Trophoblast cell (in vitro differentiated cells and primary cell): ENCODE data around the gene UVRAG.
A peak's percentile ranks its signal among the peaks of the same experiment; 100 is the strongest.

ENCODE experiments used
- DNase-seq, 2 donors: peaks; one replicate each; pipeline ENCODE4 v3.0.0-alpha.2; 2016
- H2AFZ ChIP-seq: 2 replicates; pipeline ENCODE4 v1.6.1; 2013; ENCODE audit warnings: low read length, moderate library complexity, mild to moderate bottlenecking; ENCODE audit not compliant: insufficient read depth, poor library complexity
- H2AK5ac ChIP-seq: 2 replicates; pipeline ENCODE4 v1.6.1; 2013; ENCODE audit warnings: mild to moderate bottlenecking, low read length
- H2BK120ac ChIP-seq: 2 replicates; pipeline ENCODE4 v1.6.1; 2013; ENCODE audit warnings: low read length, mild to moderate bottlenecking, moderate library complexity; ENCODE audit not compliant: insufficient read depth, poor library complexity
- H2BK12ac ChIP-seq: 2 replicates; pipeline ENCODE4 v1.6.1; 2013; ENCODE audit warnings: mild to moderate bottlenecking, low read length, moderate library complexity
- H2BK5ac ChIP-seq: 2 replicates; pipeline ENCODE4 v1.6.1; 2013; ENCODE audit warnings: low read length, low read depth, moderate library complexity, mild to moderate bottlenecking; ENCODE audit not compliant: poor library complexity
- H3K14ac ChIP-seq: 2 replicates; pipeline ENCODE4 v1.6.1; 2013; ENCODE audit warnings: mild to moderate bottlenecking, low read length
- H3K18ac ChIP-seq: 2 replicates; pipeline ENCODE4 v1.6.1; 2013; ENCODE audit warnings: mild to moderate bottlenecking, low read length
- H3K23ac ChIP-seq: 2 replicates; pipeline ENCODE4 v1.6.1; 2013; ENCODE audit warnings: low read length
- H3K27ac ChIP-seq: 2 replicates; pipeline ENCODE4 v1.5.1; 2013; ENCODE audit warnings: low read depth, mild to moderate bottlenecking, inconsistent platforms, low read length, moderate library complexity
- H3K27me3 ChIP-seq: 2 replicates; pipeline ENCODE4 v1.6.1; 2013; ENCODE audit warnings: inconsistent platforms, mild to moderate bottlenecking, low read length, moderate library complexity; ENCODE audit not compliant: insufficient read depth
- H3K36me3 ChIP-seq, 2 experiments: 1 replicate in 1 of 2; 2 replicates in 1 of 2; pipeline ENCODE4 v1.6.1; 2013; ENCODE audit warnings: low read length in 2 of 2, mild to moderate bottlenecking in 2 of 2, moderate library complexity in 1 of 2; ENCODE audit not compliant: insufficient read depth in 2 of 2, control insufficient read depth in 1 of 2
- H3K4ac ChIP-seq: 2 replicates; pipeline ENCODE4 v1.6.1; 2013; ENCODE audit warnings: low read depth, mild to moderate bottlenecking, low read length, moderate library complexity
- H3K4me1 ChIP-seq, 2 experiments: 1 replicate in 1 of 2; 2 replicates in 1 of 2; pipeline ENCODE4 v1.6.1; 2013; ENCODE audit warnings: low read length in 2 of 2, mild to moderate bottlenecking in 2 of 2, moderate library complexity in 1 of 2; ENCODE audit not compliant: insufficient read depth in 2 of 2, control insufficient read depth in 1 of 2
- H3K4me2 ChIP-seq: 2 replicates; pipeline ENCODE4 v1.6.1; 2013; ENCODE audit warnings: inconsistent platforms, mild to moderate bottlenecking, low read length, moderate library complexity
- H3K4me3 ChIP-seq: 2 replicates; pipeline ENCODE4 v1.5.1; 2013; ENCODE audit warnings: mild to moderate bottlenecking, low read depth, low read length, inconsistent platforms
- H3K79me1 ChIP-seq: one replicate; pipeline ENCODE4 v1.6.1; 2013; ENCODE audit warnings: low read length
- H3K79me2 ChIP-seq: 2 replicates; pipeline ENCODE4 v1.6.1; 2013; ENCODE audit warnings: low read length, mild to moderate bottlenecking; ENCODE audit not compliant: control insufficient read depth, insufficient read depth, poor library complexity
- H3K9ac ChIP-seq: 2 replicates; pipeline ENCODE4 v1.6.1; 2013; ENCODE audit warnings: mild to moderate bottlenecking, low read length
- H3K9me3 ChIP-seq: 2 replicates; pipeline ENCODE4 v1.6.1; 2013; ENCODE audit warnings: low read depth, mild to moderate bottlenecking, control low read depth, inconsistent platforms, low read length; ENCODE audit not compliant: insufficient read depth
- H4K12ac ChIP-seq: 2 replicates; pipeline ENCODE4 v1.6.1; 2013; ENCODE audit warnings: low read depth, mild to moderate bottlenecking, low read length, moderate library complexity
- H4K8ac ChIP-seq: 2 replicates; pipeline ENCODE4 v1.6.1; 2013; ENCODE audit warnings: low read depth, mild to moderate bottlenecking, low read length, moderate library complexity
- H4K91ac ChIP-seq: one replicate; pipeline ENCODE4 v1.6.1; 2013; ENCODE audit warnings: low read depth, mild to moderate bottlenecking, low read length, moderate library complexity
- WGBS: extraction: QIAGEN DNeasy Blood & Tissue Kit; methylation state at CpG from one replicate; pipeline ENCODE4 v1.1.7; 2013; ENCODE audit warnings: missing lambda C conversion rate; ENCODE audit not compliant: insufficient read length, insufficient coverage; ENCODE audit errors: extremely low coverage; 5-methylcytosine and 5-hydroxymethylcytosine counted together

The UVRAG gene

GRCh38 chr11:75955443-75955842, 140.4 kb downstream of the UVRAG start:
- DNase-seq = no peak
- Histone ChIP-seq H3K9me3 (no peaks in the 10 kb centered on the region), H3K14ac (no peak overlapping the region), H2BK12ac (no peak overlapping the region), H2AK5ac (no peak overlapping the region), H4K8ac (no peak overlapping the region), H3K27me3 (no peaks in the 10 kb centered on the region), H3K4me1 (no peaks in the 10 kb centered on the region), H3K4ac (no peak overlapping the region), H2AFZ (no peak overlapping the region), H3K18ac (no peak overlapping the region), H3K36me3 (no peaks in the 10 kb centered on the region), H3K4me2 (no peak overlapping the region), H3K9ac (no peak overlapping the region), H2BK5ac (no peak overlapping the region), H4K12ac (no peak overlapping the region), H3K79me2 (no peaks in the 10 kb centered on the region), H3K23ac (no peak overlapping the region), H2BK120ac (no peak overlapping the region), H3K79me1 (no peaks in the 10 kb centered on the region), H4K91ac (no peak overlapping the region), H3K4me3 (no peak overlapping the region), H3K27ac (no peak overlapping the region)
- no CpG with 5 or more reads among the region's 5 CpGs for WGBS

GRCh38 chr11:75959540-75959939, 144.5 kb downstream of the UVRAG start:
- H3K9ac ChIP-seq = no peak overlapping the region
- H3K36me3 ChIP-seq = no peaks in the 10 kb centered on the region
- H3K4me1 ChIP-seq = no peaks in the 10 kb centered on the region
- no peak overlapping the region for H3K4me3 ChIP-seq
- H4K91ac ChIP-seq = no peak overlapping the region
- no peaks in the 10 kb centered on the region for H3K27me3 ChIP-seq
- no peak overlapping the region for H4K8ac ChIP-seq
- DNase-seq = no peak
- H3K4ac ChIP-seq = no peak overlapping the region
- H3K4me2 ChIP-seq = no peak overlapping the region
- H2AK5ac ChIP-seq = no peak overlapping the region
- no peak overlapping the region for H2AFZ ChIP-seq
- H3K18ac ChIP-seq = no peak overlapping the region
- H2BK5ac ChIP-seq = no peak overlapping the region
- no peaks in the 10 kb centered on the region for H3K79me1 ChIP-seq
- no peaks in the 10 kb centered on the region for H3K9me3 ChIP-seq
- H4K12ac ChIP-seq = no peak overlapping the region
- H3K27ac ChIP-seq = no peak overlapping the region
- H2BK120ac ChIP-seq = no peak overlapping the region
- H3K23ac ChIP-seq = no peak overlapping the region
- H2BK12ac ChIP-seq = no peak overlapping the region
- H3K79me2 ChIP-seq = no peaks in the 10 kb centered on the region
- WGBS = no CpG with 5 or more reads among the region's 2 CpGs
- H3K14ac ChIP-seq = no peak overlapping the region

- no peaks in the 10 kb centered on the region for H3K36me3 ChIP-seq
These were observed 149.1 kb downstream of the UVRAG start for GRCh38 chr11:75964071-75964470.

GRCh38 chr11:75966537-75967287, 151.7 kb downstream of the UVRAG start:
- H3K9ac ChIP-seq = no peak overlapping the region
- no peak overlapping the region for H2BK120ac ChIP-seq
- no peak overlapping the region for H2AFZ ChIP-seq
- H3K14ac ChIP-seq = no peak overlapping the region
- H3K9me3 ChIP-seq = no peaks in the 10 kb centered on the region
- H3K4me2 ChIP-seq = no peak overlapping the region
- no peaks in the 10 kb centered on the region for H3K4me1 ChIP-seq
- H3K79me2 ChIP-seq = no peaks in the 10 kb centered on the region
- no peaks in the 10 kb centered on the region for H3K79me1 ChIP-seq
- no peak overlapping the region for H4K12ac ChIP-seq
- H3K4me3 ChIP-seq = no peak overlapping the region
- H4K8ac ChIP-seq = no peak overlapping the region
- no peak overlapping the region for H3K18ac ChIP-seq
- H3K4ac ChIP-seq = no peak overlapping the region
- no peak overlapping the region for H2BK5ac ChIP-seq
- H3K27ac ChIP-seq = no peak overlapping the region
- H2AK5ac ChIP-seq = no peak overlapping the region
- no peak overlapping the region for H3K23ac ChIP-seq
- DNase-seq = peak in 1 of 2 donors; percentile 86
- no peaks in the 10 kb centered on the region for H3K27me3 ChIP-seq
- H4K91ac ChIP-seq = no peak overlapping the region
- H2BK12ac ChIP-seq = no peak overlapping the region
- no peaks in the 10 kb centered on the region for H3K36me3 ChIP-seq

More at GRCh38 chr11:75964071-75964470, 149.1 kb downstream of the UVRAG start:
- H3K4me1 ChIP-seq = no peaks in the 10 kb centered on the region
- no peak overlapping the region for H4K8ac ChIP-seq
- H3K27me3 ChIP-seq = no peaks in the 10 kb centered on the region
- H2AFZ ChIP-seq = no peak overlapping the region
- no peak overlapping the region for H2AK5ac ChIP-seq
- WGBS = no CpG with 5 or more reads among the region's 2 CpGs
- H3K14ac ChIP-seq = no peak overlapping the region
- no peak overlapping the region for H4K12ac ChIP-seq
- peak in 1 of 2 donors; percentile 52 for DNase-seq
- H3K9me3 ChIP-seq = no peaks in the 10 kb centered on the region
- H3K9ac ChIP-seq = no peak overlapping the region
- H2BK120ac ChIP-seq = no peak overlapping the region
- no peak overlapping the region for H4K91ac ChIP-seq
- no peak overlapping the region for H3K4ac ChIP-seq
- H2BK12ac ChIP-seq = no peak overlapping the region
- no peaks in the 10 kb centered on the region for H3K79me1 ChIP-seq
- no peak overlapping the region for H3K27ac ChIP-seq
- H3K79me2 ChIP-seq = no peaks in the 10 kb centered on the region
- no peak overlapping the region for H3K23ac ChIP-seq
- no peak overlapping the region for H3K4me2 ChIP-seq
- no peak overlapping the region for H3K18ac ChIP-seq
- no peak overlapping the region for H2BK5ac ChIP-seq
- no peak overlapping the region for H3K4me3 ChIP-seq
